Suprapubic skin (tissue), 4 donors: ENCODE results near the gene SORCS2. TPM values are rescaled to one million over a fixed set of nuclear protein-coding genes. Genes with fewer than 3 reads are reported as not detected.

Experiments used
- DNase-seq, 2 donors: peaks; one replicate each; pipeline ENCODE4 v3.0.0-alpha.2; 2019; ENCODE audit warnings: low spot score in 2 of 2
- H3K27ac ChIP-seq: fragments of 200-600 bp; sonication (generic); one replicate; pipeline ENCODE4 v1.5.1; 2019
- H3K27me3 ChIP-seq: fragments of 200-600 bp; sonication (generic); one replicate; pipeline ENCODE4 v1.5.1; 2019
- H3K36me3 ChIP-seq: fragments of 200-600 bp; sonication (generic); one replicate; pipeline ENCODE4 v1.5.1; 2019
- H3K4me1 ChIP-seq: fragments of 200-600 bp; sonication (generic); one replicate; pipeline ENCODE4 v1.5.1; 2019
- H3K4me3 ChIP-seq: fragments of 200-600 bp; sonication (generic); one replicate; pipeline ENCODE4 v1.5.1; 2019; ENCODE audit warnings: mild to moderate bottlenecking
- H3K9me3 ChIP-seq: fragments of 200-600 bp; sonication (generic); one replicate; pipeline ENCODE4 v1.5.1; 2019
- EP300 ChIP-seq: sonication (generic); formaldehyde crosslinking; IDR thresholded peaks from one replicate; pipeline ENCODE4 v1.6.1; 2017; ENCODE audit warnings: antibody characterized with exemption
- POLR2A ChIP-seq, 2 donors: fragments of 450-650 bp; IDR thresholded peaks; one replicate each; pipeline ENCODE4 v1.6.1; 2017; ENCODE audit warnings: antibody characterized with exemption in 2 of 2, mild to moderate bottlenecking in 2 of 2, moderate library complexity in 2 of 2
- POLR2AphosphoS5 ChIP-seq, 3 donors: sonication (generic); formaldehyde crosslinking; IDR thresholded peaks; one replicate each; pipeline ENCODE4 v1.6.1; 2017; ENCODE audit warnings: antibody characterized with exemption in 3 of 3
- WGBS: methylation state at CpG from one replicate; pipeline ENCODE4 v1.1.5; 2018; 5-methylcytosine and 5-hydroxymethylcytosine counted together
- total RNA-seq, 4 donors: library from RNA; depleted of rRNA; stranded (reverse); fragments of >200 nt; gene quantifications; one replicate each; pipeline ENCODE4 v1.1.0, GENCODE V29; 2016
- TF ChIP-seq, protein P1 (sequence below), 2 donors: fragments of 200-600 bp in 1 of 2; fragments of 450-650 bp in 1 of 2; sonication (generic) in 1 of 2; IDR thresholded peaks; one replicate each; pipeline ENCODE4 v1.5.1; 2016 to 2019; ENCODE audit warnings: antibody characterized with exemption in 2 of 2, mild to moderate bottlenecking in 1 of 2, moderate library complexity in 1 of 2

The SORCS2 gene
- total RNA-seq, 4 donors from 2014 or later = 0.94 to 4.6 (median 1.3) TPM

- H3K27me3 ChIP-seq = peaks cover 16% of the 10 kb centered on the region
- peaks cover 22% of the 10 kb centered on the region for H3K4me1 ChIP-seq
- no peaks in the 10 kb centered on the region for H3K9me3 ChIP-seq
- WGBS = 78% methylated on average over 13 of the region's 15 CpGs
- H3K4me3 ChIP-seq = no peak overlapping the region
- peak in 1 of 2 donors; percentile 72 for DNase-seq
- no peak overlapping the region for H3K27ac ChIP-seq
- TF ChIP-seq POLR2AphosphoS5 (IDR thresholded peaks at IDR 0.05) = no peak
- TF ChIP-seq POLR2A (IDR thresholded peaks at IDR 0.05) = no peak
- no peak for TF ChIP-seq EP300
- TF ChIP-seq, protein P1, sequence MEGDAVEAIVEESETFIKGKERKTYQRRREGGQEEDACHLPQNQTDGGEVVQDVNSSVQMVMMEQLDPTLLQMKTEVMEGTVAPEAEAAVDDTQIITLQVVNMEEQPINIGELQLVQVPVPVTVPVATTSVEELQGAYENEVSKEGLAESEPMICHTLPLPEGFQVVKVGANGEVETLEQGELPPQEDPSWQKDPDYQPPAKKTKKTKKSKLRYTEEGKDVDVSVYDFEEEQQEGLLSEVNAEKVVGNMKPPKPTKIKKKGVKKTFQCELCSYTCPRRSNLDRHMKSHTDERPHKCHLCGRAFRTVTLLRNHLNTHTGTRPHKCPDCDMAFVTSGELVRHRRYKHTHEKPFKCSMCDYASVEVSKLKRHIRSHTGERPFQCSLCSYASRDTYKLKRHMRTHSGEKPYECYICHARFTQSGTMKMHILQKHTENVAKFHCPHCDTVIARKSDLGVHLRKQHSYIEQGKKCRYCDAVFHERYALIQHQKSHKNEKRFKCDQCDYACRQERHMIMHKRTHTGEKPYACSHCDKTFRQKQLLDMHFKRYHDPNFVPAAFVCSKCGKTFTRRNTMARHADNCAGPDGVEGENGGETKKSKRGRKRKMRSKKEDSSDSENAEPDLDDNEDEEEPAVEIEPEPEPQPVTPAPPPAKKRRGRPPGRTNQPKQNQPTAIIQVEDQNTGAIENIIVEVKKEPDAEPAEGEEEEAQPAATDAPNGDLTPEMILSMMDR (IDR thresholded peaks at IDR 0.05) = no peak
- H3K36me3 ChIP-seq = no peaks in the 10 kb centered on the region
These were observed 6.9 kb downstream of the SORCS2 start for GRCh38 chr4:7199129-7199725.

- H3K27me3 ChIP-seq = peaks cover 9% of the 10 kb centered on the region
- peak in 1 of 2 donors; percentile 70 for DNase-seq
- no peaks in the 10 kb centered on the region for H3K9me3 ChIP-seq
- no peak overlapping the region for H3K27ac ChIP-seq
- H3K4me1 ChIP-seq = peaks cover 21% of the 10 kb centered on the region
- 82% methylated on average over 9 of the region's 16 CpGs for WGBS
- TF ChIP-seq POLR2AphosphoS5 (IDR thresholded peaks at IDR 0.05) (no peak), POLR2A (IDR thresholded peaks at IDR 0.05) (no peak), EP300 (no peak)
- TF ChIP-seq, protein P1 (IDR thresholded peaks at IDR 0.05) = no peak
- no peaks in the 10 kb centered on the region for H3K36me3 ChIP-seq
- no peak overlapping the region for H3K4me3 ChIP-seq
These were observed 7.6 kb downstream of the SORCS2 start for GRCh38 chr4:7199771-7200441.

DNA sequence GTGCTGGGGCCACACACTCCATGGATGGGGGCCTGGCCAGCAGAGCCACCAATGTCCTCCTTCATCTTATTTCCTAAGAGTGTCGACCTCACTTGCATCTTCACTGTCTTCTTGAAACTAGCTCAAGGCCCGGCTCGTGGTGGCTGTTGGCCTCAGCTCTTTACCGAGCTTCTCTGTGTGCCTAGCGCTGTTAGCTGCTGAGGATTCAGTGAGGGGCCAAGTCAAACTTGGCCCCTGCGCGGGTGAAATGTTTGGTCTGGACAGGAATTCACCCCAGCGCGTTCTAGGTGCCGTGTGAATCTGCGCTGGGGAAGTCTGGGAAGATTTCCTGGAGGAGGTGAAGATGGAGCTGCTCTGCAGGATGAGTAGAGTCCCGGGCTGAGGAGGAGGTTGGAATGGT lies 8.5 kb downstream of the SORCS2 start:
- peak in 1 of 2 donors; percentile 65 for DNase-seq
- Histone ChIP-seq H3K27me3 (peaks cover 5% of the 10 kb centered on the region), H3K4me1 (peaks cover 26% of the 10 kb centered on the region), H3K27ac (no peak overlapping the region), H3K36me3 (no peaks in the 10 kb centered on the region), H3K9me3 (no peaks in the 10 kb centered on the region), H3K4me3 (no peak overlapping the region)
- TF ChIP-seq EP300 = no peak
- TF ChIP-seq POLR2AphosphoS5 (IDR thresholded peaks at IDR 0.05) = no peak
- no peak for TF ChIP-seq POLR2A (IDR thresholded peaks at IDR 0.05)
- TF ChIP-seq, protein P1 (IDR thresholded peaks at IDR 0.05) = no peak
- 87% methylated on average over 12 of the region's 12 CpGs for WGBS

DNA sequence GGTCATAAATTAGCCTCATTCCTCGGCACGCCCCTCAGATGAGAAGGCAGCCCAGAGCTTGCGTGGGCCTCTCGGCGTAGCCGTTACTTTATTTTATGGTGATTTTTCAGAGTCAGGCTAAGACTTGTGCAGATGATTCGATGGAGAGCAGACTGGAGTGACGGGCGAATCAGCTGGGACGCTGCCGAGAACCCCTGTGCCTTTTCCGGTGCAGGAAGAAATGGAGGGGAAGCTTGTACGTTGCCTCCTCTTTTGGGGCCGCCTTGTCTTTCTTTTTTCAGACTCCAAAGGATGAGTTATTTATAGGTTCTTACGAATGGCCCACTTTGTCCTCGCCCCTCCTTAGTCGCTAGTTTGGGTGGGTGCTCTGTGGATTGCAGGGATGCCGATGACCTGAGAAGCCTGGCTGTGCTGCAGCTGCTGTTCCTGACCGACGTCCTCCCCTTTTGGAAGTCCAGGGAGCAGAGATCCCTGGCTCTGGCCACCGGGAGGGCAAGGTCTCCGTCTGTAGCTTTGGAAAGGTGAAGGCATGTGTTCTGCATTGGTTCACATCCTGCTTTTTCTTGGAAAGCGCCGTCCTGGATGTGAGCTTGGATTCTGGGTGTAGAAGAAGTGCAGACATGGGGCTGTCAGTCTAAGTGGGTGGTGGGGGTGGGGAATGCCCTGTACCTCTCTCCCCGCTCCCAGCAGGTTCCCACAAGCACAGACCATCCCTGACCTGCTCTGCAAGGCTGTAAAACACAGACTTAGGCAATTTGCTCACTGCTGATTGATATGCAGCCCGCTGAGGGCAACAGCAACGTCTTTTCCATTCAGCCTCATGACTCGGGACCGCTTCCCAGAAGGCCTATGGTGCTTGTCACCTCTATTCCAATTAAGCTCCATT lies 9.3 kb downstream of the SORCS2 start:
- no peak for DNase-seq
- TF ChIP-seq EP300 = no peak
- no peak for TF ChIP-seq POLR2A (IDR thresholded peaks at IDR 0.05)
- TF ChIP-seq, protein P1 (IDR thresholded peaks at IDR 0.05) = no peak
- no peak for TF ChIP-seq POLR2AphosphoS5 (IDR thresholded peaks at IDR 0.05)
- Histone ChIP-seq H3K27ac (no peak overlapping the region), H3K9me3 (no peaks in the 10 kb centered on the region), H3K4me3 (no peak overlapping the region), H3K27me3 (peaks cover 5% of the 10 kb centered on the region), H3K36me3 (no peaks in the 10 kb centered on the region), H3K4me1 (peaks cover 29% of the 10 kb centered on the region)
- 57% methylated on average over 29 of the region's 29 CpGs for WGBS

GRCh38 chr4:7202411-7202810 lies 10.1 kb downstream of the SORCS2 start:
- Histone ChIP-seq H3K9me3 (no peaks in the 10 kb centered on the region), H3K27ac (no peak overlapping the region), H3K4me1 (peaks cover 33% of the 10 kb centered on the region), H3K4me3 (no peak overlapping the region), H3K27me3 (peaks cover 5% of the 10 kb centered on the region), H3K36me3 (no peaks in the 10 kb centered on the region)
- TF ChIP-seq POLR2AphosphoS5 (IDR thresholded peaks at IDR 0.05) = no peak
- no peak for TF ChIP-seq EP300
- DNase-seq = no peak
- WGBS = 74% methylated on average over 8 of the region's 8 CpGs
